Measurements from ENCODE around the gene EFNA5.
"Not testable (repeated sequence)": the region's sequence is repeated elsewhere in the genome, so short reads cannot be mapped to it uniquely, and the experiment has no call there.

Gene EFNA5

DNA sequence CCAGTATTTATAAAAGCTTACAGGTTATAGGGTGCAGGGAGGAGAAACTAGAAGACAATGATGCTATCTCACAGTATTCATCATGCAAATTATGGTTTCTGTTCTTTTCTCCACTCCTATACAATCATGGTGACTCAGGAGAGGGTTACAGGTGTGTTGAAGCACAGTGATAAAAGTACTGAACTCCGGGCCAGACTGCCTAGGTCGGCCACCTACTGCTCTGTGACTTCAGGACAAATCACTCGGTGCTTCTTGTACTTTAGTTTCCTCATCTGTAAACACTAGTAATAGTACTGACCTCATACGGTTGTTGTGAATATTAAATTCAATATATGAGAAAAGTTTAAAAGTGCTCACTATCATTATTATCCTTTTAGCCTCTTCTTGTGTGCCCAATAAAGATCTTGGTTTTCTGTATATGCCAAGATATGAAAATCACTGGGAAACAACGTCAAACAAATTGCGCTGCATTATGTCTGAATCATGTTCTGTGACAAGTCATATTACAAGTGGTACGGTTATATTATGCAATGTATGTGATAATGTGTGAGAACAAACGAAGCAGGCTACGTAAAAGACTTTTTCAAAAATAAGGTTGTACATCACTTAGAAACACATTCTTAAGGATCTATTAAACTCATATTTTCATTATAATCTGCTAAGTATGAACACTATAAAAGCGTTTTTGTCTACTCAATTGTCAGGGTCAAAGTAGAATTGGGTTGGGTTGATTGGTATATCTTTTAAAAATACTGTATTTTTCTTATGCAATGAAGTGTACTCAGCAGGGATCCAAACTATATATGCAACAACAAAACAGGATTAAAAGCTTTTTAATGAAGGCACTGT lies 153.3 kb downstream of the EFNA5 start:
- no peak for DNase-seq (ENCODE audit: low spot score)

DNA sequence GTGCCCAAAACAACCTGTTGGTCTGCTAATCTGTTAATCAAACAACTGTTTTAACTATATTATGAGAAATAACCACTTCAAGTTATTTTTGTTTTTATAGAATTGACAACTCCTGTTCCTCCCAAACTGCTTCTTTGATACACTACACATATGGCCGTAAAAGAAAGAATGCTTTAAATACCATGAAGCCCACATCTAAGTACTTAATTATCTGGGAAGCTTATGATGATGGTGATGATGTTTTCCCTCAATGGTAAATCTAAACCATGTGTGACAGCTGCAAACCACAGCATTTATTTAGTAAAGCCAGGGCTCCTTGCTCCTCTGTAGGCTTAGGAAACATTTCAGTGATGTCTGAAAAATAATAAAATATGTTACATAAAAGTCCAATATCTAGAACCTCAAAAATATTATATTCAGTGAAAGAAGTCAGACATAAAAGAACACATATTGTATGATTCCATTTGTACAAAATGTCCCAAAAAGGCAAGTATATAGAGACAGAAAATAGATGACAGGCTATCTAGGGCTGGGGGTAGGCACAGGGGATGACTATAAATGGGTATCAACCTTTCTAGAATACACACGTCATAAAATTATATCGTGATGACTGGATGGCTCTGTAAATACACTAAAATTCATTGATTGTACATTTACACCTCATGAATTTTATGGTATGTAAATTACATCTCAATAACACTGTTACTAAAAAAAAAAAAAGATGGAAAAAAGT lies 154.1 kb downstream of the EFNA5 start:
- DNase-seq (ENCODE audit: low spot score): no peak

DNA sequence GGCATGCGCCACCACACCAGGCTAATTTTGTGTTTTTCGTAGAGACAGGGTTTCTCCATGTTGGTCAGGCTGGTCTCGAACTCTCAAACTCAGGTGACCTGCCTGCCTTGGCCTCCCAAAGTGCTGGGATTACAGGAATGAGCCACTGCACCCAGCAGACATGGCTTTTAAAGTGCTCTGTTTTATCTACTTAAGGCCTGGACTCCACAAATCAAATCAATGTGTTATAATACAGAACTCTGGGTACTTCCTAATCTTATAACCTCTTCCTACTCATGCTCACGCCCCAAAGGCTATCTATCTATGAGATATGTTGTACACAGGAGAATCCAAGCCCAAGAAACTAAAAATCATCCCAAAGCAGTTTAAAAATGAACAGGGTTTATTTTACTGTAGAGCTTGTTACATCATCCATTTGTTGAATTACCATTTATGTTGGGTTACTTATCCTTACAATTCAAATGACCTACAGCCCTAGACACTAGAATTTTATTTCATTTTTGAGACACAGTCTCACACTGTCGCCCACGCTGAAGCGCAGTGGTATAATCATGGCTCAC lies 155.1 kb downstream of the EFNA5 start:
- no peak for DNase-seq (ENCODE audit: low spot score)

DNA sequence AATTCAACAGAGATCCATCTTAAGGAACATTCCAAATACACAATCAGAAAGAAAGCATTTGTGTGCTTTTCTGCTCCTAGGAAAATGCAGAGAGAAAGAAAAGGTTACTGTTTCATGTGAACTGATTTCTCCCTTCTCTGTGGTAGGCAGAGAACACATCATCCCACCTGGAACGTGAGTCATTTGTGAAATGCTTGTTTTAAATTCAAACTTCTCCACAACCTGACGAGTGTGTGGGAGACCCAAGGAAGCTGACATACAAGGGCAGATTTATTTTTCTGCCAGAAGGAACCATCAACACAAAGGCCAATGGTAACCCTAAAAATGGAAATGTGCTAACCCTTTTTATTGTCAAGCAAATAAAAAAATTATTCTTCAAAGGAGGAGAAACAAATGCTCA lies 156.4 kb downstream of the EFNA5 start:
- DNase-seq (ENCODE audit: low spot score): peak; percentile 69

DNA sequence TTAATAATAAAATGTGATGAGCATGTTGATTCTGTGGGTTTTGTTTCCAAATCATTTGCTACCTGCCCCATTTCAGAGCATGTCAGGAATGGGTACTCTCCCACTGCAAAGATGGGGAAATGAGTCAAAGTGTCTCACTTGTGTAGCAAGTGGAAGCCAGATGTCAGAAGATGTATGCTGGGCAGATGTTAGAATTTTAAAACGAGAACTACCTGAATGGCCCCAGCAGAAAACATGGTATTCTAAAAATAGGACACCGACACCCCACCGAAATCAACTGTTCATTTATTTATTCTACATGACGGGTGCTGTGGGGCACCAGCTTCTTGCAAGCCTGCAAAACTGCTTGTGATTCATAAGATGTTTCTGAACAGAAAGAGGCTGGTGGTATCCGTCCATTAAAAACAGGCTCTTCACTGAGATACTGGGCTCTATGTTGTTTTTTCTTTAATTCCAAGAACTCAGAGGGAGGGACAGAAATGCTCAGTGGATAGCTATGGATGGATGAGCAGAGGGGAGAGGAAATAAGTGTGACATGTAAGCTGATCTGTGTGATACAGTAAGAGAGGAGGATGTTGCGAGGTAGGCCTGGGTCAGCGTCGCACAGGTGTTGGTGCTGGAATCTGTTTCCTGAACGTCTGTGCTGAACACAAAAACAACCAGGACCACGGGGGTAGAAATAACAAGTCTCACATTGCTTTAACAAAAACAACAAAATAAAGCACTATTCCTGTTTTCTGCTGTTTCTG lies 157.2 kb downstream of the EFNA5 start:
- peak; percentile 33 for DNase-seq (ENCODE audit: low spot score)

DNA sequence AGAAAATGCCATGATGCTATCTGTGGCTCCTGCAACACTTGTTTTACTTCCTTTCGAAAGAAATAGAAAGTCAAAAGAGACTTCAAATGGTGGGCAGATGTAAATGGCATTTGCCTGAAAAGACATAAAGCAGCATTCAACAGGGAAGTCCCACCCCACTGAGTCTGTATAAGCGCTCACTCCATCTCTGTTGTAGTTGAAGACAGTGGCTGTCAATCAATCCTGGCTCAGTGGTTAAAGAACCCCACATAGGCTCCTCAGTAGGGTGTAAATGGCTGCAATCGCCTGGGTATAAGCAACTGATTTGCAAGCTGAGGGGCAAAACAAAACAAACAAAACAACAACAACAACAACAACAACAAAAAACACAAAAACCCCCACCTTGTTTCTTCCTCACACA lies 158.7 kb downstream of the EFNA5 start:
- DNase-seq (ENCODE audit: low spot score): no peak

DNA sequence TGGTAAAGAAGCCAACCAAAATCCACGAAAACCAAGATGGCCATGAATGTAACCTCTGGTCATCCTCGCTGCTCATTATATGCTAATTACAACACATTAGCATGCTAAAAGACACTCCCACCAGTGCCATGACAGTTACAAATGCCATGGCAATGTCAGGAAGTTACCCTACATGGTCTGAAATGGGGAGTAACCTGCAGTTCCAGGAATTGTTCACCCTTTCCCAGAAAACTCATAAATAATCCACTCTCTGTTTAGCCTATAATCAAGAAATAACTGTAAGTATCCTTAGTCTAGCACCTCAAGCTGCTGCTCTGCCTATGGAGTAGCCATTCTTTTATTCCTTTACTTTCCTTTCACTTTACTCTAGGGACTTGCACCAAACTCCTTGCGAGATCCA lies 160.6 kb downstream of the EFNA5 start:
- DNase-seq (ENCODE audit: low spot score): no peak

DNA sequence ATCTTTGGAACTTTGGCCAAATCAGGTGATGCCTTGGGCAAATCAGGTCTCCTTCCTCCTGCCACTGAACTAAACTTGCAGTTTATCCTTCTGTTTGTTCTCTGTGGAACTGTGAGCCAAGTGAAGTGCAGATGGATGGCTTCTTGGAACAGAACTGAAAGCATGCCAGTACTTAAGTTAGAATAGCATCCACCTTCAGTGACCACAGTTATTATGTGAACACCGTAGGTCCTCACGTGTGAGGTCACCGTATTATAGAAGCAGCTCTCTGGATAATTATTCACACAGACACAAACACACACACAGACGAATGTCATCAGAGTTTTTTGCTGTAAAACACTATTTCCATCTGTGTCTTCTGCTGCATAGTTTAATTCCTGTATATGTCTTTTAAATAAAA lies 162.6 kb downstream of the EFNA5 start:
- peak; percentile 40 for DNase-seq (ENCODE audit: low spot score)

DNA sequence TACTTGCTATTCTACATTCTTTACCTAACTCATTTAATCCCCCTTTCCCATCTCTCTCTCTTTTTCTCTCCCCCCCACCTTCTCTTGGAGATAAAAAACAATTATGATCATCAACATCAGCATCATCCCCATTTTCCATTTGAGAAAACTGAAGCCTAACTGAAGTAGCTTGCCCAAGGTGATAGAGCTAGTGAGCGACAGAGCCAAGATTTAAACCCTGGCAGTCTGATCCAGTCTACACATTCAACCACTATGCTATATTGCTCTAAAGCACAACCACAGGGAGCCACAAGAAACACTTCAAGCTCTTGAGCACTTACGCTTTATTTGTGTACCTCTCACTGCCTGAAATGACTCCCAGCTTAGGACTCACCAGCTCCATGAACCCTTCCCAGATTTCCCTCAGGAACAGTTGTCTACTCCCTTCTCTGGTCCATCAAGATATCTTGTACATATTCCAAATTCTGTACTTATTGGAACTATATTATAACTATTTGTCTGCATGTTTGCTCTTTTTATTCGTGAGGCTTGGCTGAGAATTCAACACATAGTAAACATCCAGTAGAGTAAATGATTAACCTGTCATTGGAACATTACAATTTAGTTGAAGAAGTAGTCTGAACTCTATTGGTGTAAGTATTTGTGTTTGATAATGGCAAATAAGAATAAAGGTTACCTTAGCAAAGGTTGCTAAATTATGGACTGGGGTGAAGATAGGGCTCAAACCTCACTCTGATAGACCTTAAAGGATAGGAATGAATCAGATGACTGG lies 164.8 kb downstream of the EFNA5 start:
- DNase-seq (ENCODE audit: low spot score): no peak

DNA sequence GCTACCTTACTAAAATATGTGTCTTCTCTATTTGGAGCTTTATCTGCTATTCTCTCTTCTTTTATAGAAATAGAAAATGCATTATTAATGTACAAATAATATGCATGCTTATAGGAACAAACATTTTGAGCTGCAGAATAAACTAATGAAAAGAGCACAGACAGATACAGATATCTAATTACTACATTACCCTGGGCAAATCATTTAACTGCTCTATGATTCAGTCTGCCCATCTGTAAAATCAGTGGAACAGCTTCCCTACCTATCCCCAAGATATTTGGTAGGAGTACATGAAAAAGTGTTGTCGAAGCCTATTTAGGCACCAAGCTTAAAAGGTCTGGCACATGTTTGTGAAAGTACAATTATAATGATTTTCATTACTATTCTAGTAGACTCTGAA lies 166.3 kb downstream of the EFNA5 start:
- DNase-seq (ENCODE audit: low spot score): no peak

DNA sequence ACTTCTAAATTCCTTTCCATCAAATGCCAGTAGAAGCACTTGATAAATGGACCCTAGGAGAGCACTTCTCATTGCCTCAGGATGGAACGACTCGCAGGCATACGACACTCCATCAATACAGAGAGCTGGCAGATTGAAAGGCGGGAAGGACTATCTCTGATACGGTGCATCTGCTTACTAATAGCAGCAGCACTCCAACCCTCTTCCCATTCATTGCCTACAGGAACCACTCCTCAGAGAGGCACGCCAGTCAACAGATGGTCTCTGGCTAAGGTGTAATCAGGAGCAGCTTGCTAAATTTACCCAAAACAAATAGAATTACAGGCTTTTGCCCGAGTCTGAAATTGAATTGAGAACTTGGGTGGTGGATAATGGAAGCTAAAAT lies 168.1 kb downstream of the EFNA5 start:
- DNase-seq (ENCODE audit: low spot score): no peak

DNA sequence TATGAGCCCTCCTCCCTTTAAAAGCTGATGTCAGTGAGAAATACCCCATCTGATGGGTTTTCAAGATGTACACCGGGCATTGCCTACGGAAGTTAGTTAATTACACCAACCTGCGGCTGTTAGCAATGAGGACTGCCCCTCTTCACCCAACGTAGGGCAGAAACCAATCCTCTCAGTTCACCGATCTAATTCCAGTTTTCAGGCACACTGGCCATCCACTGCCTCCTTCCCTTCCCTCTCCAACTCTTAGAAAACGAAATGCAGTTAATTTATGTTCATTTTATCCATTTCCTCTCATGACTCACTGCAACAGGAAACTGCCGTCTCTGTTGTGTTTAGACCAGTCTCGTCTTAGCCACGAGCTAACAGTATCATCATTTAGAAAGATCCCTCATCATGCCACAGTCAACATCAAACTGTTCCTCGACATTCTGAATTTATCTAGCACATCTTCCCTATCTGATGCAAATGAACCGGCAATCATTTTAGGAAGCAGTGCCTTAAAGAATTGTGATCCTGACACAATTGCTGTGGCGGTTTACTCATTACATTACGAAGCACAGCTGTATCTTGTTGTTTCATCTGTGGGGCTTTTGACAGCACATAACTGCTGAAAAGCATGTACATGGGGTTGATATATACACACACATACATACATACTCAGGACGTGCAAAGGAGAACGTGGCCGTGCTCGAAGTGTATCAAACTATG lies 168.6 kb downstream of the EFNA5 start:
- DNase-seq (ENCODE audit: low spot score): peak; percentile 52

DNA sequence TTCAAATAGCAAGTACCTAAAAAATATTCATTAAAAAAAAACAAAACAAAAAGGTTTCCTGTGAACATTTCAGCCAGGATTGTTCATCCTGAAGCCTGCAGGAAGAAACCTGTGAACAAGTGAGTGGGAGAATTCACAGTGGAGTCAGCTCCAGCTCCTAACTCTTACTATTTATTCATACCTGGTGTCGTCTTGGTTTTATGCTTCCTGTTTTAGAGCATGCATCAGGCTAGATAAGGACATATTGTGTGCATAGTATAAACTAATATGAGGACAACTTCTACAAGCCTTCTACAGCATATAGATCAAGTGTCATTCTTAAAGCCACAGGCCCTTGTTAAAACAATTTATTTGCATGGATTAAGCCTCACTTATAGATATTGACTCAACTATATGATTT lies 169.9 kb downstream of the EFNA5 start:
- no peak for DNase-seq (ENCODE audit: low spot score)

DNA sequence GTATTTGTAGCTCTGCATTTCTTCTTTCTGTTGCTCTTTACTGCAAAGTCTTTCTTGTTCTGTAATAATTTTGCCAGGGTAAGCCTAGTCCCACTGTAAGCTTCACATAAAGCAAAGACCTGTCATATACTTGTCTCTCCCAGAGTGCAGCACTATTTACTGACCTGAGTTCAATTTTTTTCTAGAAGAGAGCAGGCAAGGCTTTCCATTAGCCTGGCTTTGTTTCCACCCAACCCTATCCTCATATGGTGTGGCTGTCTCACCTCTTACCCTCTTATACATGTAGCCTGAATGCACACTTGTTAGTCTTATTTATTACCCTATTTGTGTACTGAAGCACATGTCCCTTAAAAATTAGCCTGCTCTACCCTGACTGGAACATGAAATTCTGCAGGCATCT lies 170.4 kb downstream of the EFNA5 start:
- no peak for DNase-seq (ENCODE audit: low spot score)

DNA sequence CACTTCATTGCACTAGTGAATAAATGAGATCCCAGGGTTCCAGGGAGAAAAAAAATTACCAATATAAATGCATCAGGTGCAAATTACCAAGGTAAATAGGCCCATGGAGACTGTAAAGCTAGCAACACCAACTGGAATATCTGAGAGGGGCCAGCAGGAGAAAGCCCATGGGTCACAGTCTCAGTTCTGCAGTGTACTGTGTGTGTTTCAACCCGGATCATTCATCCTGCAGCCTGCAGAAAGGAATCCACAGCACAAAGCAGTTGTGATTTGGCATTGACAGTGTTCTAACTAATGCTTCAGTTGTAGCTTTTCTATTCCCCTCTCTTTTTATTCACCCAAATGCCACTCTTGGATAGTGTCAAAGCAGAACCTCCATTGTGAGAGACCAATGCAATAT lies 171.0 kb downstream of the EFNA5 start:
- DNase-seq (ENCODE audit: low spot score): no peak

DNA sequence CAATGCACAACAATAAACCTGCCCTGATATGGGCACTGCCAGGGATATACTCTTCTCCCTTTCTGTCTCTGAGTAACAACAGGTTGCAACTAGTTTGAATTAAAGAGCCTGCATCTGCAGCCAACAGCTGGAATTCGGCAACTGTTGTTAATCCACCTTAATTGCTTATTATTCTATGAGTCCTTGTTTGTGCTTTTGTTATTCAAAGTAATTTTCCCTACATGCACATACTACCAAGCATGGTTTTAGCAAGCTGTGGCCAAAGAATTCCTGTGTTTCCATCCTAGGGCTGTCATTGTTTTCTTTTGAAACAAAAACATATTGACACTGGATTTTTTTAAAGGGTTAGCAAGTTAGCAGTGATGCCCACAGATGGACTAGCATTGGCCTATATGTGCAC lies 171.5 kb downstream of the EFNA5 start:
- DNase-seq (ENCODE audit: low spot score): no peak

DNA sequence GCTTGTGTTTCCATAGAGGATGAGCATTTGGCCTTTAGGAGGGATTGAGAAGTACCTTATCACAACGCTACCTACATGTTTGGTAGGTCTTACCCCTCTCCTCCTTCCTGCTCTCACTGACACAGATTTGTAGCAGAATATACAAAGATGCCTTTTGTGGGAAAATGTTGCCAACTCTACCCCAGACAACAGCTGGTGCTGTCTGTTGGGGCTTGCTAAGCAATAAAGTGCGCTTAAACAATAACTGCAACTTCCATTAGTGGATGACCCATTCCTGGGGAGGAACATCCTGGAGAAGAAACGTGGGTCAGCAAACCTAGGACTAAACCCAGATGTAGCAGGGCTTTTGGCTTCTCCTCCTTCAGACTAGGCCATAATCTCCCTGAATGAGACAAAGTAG lies 174.3 kb downstream of the EFNA5 start:
- DNase-seq (ENCODE audit: low spot score): no peak

DNA sequence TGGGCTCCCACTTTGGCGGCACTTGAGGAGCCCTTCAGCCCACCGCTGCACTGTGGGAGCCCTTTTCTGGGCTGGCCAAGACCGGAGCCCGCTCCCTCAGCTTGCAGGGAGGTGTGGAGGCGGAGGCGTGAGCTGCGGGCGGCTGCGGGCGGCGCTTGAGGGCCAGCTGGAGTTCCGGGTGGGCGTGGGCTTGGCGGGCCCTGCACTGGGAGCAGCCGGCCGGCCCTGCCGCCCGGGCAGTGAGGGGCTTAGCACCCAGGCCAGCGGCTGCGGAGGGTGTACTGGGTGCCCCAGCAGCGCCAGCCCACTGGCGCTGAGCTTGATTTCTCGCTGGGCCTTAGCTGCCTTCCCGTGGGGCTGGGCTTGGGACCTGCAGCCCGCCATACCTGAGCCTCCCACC lies 176.6 kb downstream of the EFNA5 start:
- not testable (repeated sequence) for DNase-seq (ENCODE audit: low spot score)

DNA sequence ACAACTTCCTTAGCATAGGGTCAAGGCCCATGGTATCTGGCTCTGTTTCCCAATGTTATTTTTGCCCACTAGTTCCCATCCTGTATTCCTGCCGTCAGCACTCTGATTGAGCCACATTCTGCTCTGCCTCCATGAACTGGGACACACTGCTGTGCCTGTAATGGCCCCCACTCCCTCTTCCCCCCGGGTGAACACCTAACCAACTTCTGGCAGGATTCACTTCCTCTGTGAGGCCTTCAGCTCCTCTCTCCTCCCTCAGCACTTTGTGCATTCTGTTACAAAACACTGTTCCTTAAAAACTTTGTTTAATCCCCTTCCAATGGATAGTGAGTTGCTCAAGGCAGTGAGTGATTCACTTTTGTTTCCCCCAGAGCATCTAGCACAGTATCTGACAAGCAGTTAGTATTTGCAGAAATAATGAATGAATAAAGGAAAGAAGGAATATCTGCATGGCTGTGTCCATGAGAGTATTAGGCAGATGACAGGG lies 183.6 kb downstream of the EFNA5 start:
- DNase-seq (ENCODE audit: low spot score): no peak

DNA sequence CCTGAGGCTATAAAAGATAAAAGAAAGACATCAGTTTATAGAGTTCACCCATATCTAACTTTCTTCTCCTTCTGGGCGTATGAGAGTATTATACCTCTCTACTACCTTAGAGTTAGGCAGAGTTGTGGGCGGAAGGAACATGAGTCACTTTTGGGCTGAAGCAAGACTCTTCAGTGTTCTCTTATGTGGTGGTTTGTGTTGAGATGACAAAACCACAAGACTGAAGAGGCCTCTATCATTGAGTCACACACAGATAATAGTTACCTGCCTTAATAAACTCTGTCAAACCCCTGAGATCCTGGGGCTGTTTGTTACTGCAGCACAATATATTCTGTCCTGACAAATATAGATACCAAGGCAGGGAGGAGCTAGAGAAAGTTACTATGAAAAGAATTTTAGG lies 184.2 kb downstream of the EFNA5 start:
- DNase-seq (ENCODE audit: low spot score): peak; percentile 85

DNA sequence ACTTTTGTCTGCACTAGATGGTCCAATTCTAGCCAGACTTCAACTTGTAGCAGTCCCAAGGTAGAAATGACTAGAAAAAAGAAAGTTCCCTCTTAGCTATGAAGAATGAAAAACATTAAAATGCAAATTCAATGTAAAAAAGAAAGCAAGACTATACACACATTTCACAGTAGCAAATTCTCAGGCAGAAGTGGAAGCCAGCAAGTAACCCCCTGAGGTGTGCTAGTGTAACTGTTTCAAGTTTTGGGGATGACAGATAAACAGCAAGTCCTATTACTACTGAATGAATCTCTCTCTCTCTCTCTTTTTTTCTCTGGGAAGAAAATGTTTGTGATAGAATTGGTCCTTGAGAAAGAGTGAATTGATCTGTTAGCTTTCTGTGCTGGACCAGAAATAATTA lies 185.6 kb downstream of the EFNA5 start:
- no peak for DNase-seq (ENCODE audit: low spot score)
